Muscle of leg (tissue), 11 donors: Measurements from ENCODE around the gene ARFGEF3. TPM values are rescaled to one million over a fixed set of nuclear protein-coding genes. Genes with fewer than 3 reads are reported as not detected.

Experiments
- DNase-seq: peaks from one replicate; pipeline ENCODE4 v3.0.0; 2013
- H3K27ac ChIP-seq: one replicate; pipeline ENCODE4 v1.5.1; 2013; ENCODE audit warnings: mild to moderate bottlenecking, low read length, control low read depth
- H3K27me3 ChIP-seq: one replicate; pipeline ENCODE4 v1.6.1; 2013; ENCODE audit warnings: low read length; ENCODE audit not compliant: control insufficient read depth, insufficient read depth
- H3K36me3 ChIP-seq: one replicate; pipeline ENCODE4 v1.6.1; 2013; ENCODE audit warnings: low read length; ENCODE audit not compliant: control insufficient read depth, insufficient read depth
- H3K4me1 ChIP-seq: one replicate; pipeline ENCODE4 v1.6.1; 2013; ENCODE audit warnings: low read length; ENCODE audit not compliant: control insufficient read depth, insufficient read depth
- H3K4me3 ChIP-seq: one replicate; pipeline ENCODE4 v1.5.1; 2013; ENCODE audit warnings: low read length, control low read depth
- H3K9me3 ChIP-seq: replicated peaks from 2 replicates; pipeline ENCODE4 v1.6.1; 2013; ENCODE audit warnings: low read depth, low read length; ENCODE audit not compliant: control insufficient read depth
- WGBS: methylation state at CpG from one replicate; pipeline ENCODE4 v1.1.5; 2013; ENCODE audit warnings: missing lambda C conversion rate; ENCODE audit not compliant: insufficient coverage; 5-methylcytosine and 5-hydroxymethylcytosine counted together
- polyA plus RNA-seq, 8 donors: library from polyadenylated mRNA; unstranded; fragments of 120-200 nt; gene quantifications; one replicate each; pipeline versions ENCODE4 v1.2.1 to v1.2.3, GENCODE V29; 2013; ENCODE audit warnings: inconsistent platforms in 1 of 8, low replicate concordance in 1 of 8; ENCODE audit not compliant: insufficient read length in 8 of 8, insufficient read depth in 1 of 8
- total RNA-seq: library from RNA; stranded (reverse); fragments of 120-200 nt; gene quantifications from one replicate; pipeline ENCODE4 v1.2.4, GENCODE V29; 2013

The ARFGEF3 gene
- total and polyA plus RNA-seq, 9 donors: 0.21 to 1.6 (median 0.81) TPM

DNA sequence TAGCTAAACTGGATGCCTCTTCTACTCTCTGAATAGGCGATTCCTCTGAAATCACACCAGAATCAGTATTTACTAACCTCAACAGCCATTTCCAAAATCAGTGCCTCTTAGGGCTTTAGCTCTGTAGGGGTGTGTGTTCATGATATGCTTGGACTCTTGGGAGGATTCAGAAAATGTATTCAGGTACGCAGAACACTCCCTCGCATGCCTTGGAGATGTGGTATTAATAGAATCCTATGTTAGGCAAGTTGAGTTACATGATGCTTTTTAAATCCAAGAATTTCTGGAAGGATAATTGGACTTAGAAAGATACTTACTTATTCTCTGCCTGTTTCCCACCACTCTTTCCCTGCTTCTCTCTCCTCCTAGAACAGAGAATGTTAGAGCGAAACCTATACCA lies 88.3 kb downstream of the ARFGEF3 start:
- H3K9me3 ChIP-seq: no peaks in the 10 kb centered on the region
- H3K36me3 ChIP-seq: no peaks in the 10 kb centered on the region
- no peak overlapping the region for H3K27ac ChIP-seq
- DNase-seq: peak; percentile 8
- WGBS: 62% methylated on average over 3 of the region's 4 CpGs
- no peaks in the 10 kb centered on the region for H3K4me1 ChIP-seq
- no peak overlapping the region for H3K4me3 ChIP-seq
- H3K27me3 ChIP-seq: no peaks in the 10 kb centered on the region

DNA sequence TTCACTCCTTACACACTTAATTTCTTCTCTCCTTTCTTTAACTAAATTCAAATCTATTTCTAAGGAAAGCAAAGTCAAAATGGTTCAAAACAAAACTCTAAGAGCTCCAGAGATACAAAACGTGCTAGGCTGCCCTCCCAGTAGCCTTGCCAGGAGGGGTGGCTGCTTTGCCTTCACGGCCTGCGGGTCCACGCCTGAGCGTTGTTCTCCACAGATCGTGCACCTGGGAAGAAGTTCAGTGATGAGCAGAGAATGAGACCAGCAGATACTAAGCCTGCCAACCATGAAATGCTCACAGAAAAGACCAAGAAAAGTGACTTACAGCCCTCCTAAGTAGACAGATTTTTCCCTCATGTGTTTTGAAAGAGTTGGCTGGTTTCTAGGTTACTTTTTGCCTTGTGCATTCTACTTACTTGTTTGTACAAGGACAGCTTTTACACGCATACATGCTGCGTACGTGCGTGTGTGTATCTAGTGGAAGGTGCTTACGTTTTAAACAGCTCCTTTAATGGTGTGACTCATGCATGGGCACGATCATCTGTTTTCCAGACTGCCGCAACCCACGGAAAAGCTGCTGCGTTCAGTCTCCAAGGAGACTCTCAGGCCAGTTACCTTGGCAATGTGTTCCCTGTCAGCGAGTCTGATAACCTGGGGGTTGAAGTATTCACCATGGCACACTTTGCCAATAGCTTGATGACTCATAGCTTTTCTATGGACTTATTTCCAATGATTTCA lies 88.9 kb downstream of the ARFGEF3 start:
- Histone ChIP-seq H3K4me3 (no peak overlapping the region), H3K4me1 (no peaks in the 10 kb centered on the region)

DNA sequence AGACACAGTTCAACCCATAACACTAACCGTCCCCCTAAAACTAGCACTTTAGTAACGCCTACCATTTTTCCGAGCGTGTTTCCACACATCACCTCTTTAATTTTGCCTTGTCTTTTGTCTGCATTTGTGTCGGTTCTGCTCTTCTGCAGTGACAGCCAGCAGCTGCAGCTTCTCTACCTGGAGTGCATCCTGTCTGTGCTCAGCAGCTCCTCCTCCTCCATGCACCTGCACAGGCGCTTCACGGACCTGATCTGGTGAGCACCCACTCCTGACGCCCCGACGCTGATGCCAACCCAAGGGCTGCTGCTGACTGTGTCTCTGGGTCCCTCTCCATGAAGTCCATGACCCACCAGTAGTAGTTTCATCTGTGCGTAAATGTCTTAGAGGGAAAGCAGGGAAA lies 92.0 kb downstream of the ARFGEF3 start:
- H3K27ac ChIP-seq: no peak overlapping the region
- no peaks in the 10 kb centered on the region for H3K27me3 ChIP-seq
- WGBS: 92% methylated on average over 9 of the region's 11 CpGs
- DNase-seq: no peak
- no peak overlapping the region for H3K4me3 ChIP-seq
- no peaks in the 10 kb centered on the region for H3K4me1 ChIP-seq
- H3K36me3 ChIP-seq: no peaks in the 10 kb centered on the region
- no peaks in the 10 kb centered on the region for H3K9me3 ChIP-seq

More for the DNA sequence above, 88.9 kb downstream of the ARFGEF3 start:
- 57% methylated on average over 11 of the region's 16 CpGs for WGBS
- H3K27me3 ChIP-seq: no peaks in the 10 kb centered on the region
- H3K9me3 ChIP-seq: no peaks in the 10 kb centered on the region
- no peak overlapping the region for H3K27ac ChIP-seq
- H3K36me3 ChIP-seq: no peaks in the 10 kb centered on the region
- DNase-seq: peak; percentile 58

DNA sequence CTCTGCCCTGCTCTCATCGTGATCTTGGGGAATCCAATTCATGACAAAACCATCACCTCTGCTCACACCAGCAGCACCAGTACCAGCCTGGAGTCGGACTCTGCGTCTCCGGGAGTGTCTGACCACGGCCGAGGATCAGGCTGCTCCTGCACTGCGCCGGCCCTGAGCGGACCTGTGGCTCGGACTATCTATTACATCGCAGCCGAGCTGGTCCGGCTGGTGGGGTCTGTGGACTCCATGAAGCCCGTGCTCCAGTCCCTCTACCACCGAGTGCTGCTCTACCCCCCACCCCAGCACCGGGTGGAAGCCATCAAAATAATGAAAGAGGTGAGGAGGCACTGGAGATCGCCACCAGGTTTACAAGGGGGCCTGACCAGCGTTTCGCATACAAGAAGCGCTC lies 93.7 kb downstream of the ARFGEF3 start:
- no peaks in the 10 kb centered on the region for H3K27me3 ChIP-seq
- no peak overlapping the region for H3K27ac ChIP-seq
- no peaks in the 10 kb centered on the region for H3K4me1 ChIP-seq
- 89% methylated on average over 19 of the region's 20 CpGs for WGBS
- H3K36me3 ChIP-seq: no peaks in the 10 kb centered on the region
- no peak for DNase-seq
- no peaks in the 10 kb centered on the region for H3K9me3 ChIP-seq
- H3K4me3 ChIP-seq: no peak overlapping the region

DNA sequence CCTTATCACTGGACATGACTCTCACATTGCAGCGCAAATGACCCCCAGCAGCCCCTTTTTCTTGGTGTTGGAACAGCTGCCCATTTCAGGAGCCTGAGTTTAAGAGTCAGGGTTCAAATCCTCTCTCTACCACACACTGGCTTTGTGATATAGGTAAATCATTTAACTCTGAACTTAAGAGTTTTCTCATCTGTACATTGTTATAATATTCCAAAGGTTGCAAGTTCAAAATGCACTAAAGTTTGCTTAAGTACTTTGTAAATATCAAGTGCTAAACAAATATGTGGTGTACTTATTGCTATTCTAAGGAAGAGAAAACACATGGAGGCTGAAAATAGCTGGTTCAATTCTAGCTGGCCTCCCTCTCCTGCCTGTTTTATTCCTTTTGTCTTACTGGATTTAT lies 95.9 kb downstream of the ARFGEF3 start:
- Histone ChIP-seq H3K36me3 (no peaks in the 10 kb centered on the region), H3K27me3 (no peaks in the 10 kb centered on the region), H3K4me3 (no peak overlapping the region), H3K27ac (no peak overlapping the region), H3K9me3 (no peaks in the 10 kb centered on the region), H3K4me1 (no peaks in the 10 kb centered on the region)
- 100% methylated on average over 1 of the region's 1 CpG for WGBS
- no peak for DNase-seq

DNA sequence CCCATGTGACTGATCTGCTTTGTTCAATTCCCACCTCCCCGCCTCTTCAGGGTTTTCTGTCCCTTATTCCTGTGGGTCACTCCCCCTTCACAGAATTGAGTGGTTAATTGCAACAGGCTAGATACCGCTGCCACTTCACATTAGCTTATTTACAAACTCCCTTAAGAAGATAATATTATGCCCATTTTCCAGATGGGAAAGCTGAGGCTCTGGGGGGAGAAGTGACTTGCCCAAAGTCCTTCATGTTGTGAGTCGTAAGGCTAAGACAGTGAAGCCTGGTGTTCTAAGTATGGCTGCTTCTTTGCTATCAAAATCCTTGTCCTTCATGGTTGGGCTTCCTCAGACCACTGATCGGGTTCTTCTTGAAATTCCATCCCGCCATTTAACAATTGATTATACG lies 96.5 kb downstream of the ARFGEF3 start:
- Histone ChIP-seq H3K27me3 (no peaks in the 10 kb centered on the region), H3K36me3 (no peaks in the 10 kb centered on the region), H3K4me3 (no peak overlapping the region), H3K27ac (no peak overlapping the region), H3K9me3 (no peaks in the 10 kb centered on the region), H3K4me1 (no peaks in the 10 kb centered on the region)
- WGBS: 80% methylated on average over 1 of the region's 6 CpGs
- no peak for DNase-seq

DNA sequence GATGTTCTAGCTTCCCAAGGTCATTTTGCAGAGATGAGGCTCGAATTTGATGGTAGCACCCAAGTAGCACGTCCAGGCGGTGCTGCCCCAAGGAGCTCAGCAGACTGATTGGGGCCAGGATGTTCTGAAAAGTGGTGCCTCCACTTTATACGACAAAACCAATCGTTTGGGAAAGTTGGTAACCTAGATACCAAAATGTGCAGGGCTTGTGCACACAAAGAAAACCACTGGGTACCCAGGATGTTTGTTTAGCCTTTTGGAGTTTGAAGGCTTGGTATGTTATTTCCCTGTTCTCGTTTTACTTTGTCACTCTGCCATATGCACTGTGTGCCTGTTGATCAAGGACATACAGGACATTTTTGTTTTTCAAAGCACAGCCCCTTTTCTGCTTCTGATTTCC lies 97.3 kb downstream of the ARFGEF3 start:
- H3K36me3 ChIP-seq: no peaks in the 10 kb centered on the region
- WGBS: 97% methylated on average over 5 of the region's 6 CpGs
- no peak overlapping the region for H3K27ac ChIP-seq
- no peak overlapping the region for H3K4me3 ChIP-seq
- H3K9me3 ChIP-seq: no peaks in the 10 kb centered on the region
- no peaks in the 10 kb centered on the region for H3K4me1 ChIP-seq
- DNase-seq: no peak
- H3K27me3 ChIP-seq: no peaks in the 10 kb centered on the region

DNA sequence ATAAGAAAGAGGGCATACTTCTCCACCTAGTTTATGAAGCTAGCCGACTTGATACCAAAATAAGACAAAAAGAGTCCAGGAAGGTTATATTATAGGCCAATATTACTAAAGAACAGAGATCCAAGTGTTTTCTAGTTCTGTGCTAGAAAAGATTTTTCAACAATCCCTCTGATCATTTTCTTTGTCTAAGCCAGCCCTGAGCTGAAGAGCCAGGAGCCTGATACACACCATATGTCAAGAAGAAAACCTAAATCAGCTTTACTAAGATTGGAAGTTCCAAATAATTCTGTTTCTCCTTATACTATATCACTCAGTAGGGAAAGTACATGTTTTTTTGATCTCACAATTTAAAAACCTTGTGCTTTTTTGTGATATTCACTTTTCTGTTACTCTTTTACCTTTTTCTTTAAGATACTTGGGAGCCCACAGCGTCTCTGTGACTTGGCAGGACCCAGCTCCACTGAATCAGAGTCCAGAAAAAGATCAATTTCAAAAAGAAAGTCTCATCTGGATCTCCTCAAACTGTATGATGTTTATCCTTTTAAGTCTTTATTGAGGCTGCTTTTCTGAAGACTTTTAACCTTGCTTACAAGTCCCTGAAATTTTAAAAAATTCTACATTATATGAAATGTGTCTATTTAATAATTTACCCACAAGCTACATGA lies 99.5 kb downstream of the ARFGEF3 start:
- H3K36me3 ChIP-seq: no peaks in the 10 kb centered on the region
- no CpG with 5 or more reads among the region's 2 CpGs for WGBS
- no peaks in the 10 kb centered on the region for H3K4me1 ChIP-seq
- H3K27me3 ChIP-seq: no peaks in the 10 kb centered on the region
- peak; percentile 69 for DNase-seq
- no peaks in the 10 kb centered on the region for H3K9me3 ChIP-seq
- H3K27ac ChIP-seq: no peak overlapping the region
- no peak overlapping the region for H3K4me3 ChIP-seq

DNA sequence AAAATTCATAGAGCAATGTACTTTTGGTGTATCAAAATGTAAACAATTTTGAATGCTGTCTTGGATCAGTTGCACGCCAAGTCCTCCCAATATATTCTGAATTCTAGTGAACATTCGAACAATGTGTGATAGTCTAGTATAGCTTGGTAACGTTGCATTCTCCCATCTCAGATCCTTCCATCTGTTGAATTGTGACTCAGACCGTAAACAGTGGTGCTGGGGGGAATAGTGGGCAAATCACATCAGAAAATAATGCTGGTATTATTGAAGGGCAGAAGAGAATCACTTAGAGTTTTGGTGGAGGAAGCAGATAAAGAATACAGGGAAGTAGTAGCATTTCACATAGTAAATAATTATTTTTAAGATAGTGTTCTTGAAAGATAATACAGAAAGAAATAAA lies 102.2 kb downstream of the ARFGEF3 start:
- no CpG with 5 or more reads among the region's 4 CpGs for WGBS
- Histone ChIP-seq H3K36me3 (no peaks in the 10 kb centered on the region), H3K27me3 (no peaks in the 10 kb centered on the region), H3K4me1 (no peaks in the 10 kb centered on the region), H3K9me3 (no peaks in the 10 kb centered on the region), H3K27ac (no peak overlapping the region), H3K4me3 (no peak overlapping the region)
- no peak for DNase-seq

DNA sequence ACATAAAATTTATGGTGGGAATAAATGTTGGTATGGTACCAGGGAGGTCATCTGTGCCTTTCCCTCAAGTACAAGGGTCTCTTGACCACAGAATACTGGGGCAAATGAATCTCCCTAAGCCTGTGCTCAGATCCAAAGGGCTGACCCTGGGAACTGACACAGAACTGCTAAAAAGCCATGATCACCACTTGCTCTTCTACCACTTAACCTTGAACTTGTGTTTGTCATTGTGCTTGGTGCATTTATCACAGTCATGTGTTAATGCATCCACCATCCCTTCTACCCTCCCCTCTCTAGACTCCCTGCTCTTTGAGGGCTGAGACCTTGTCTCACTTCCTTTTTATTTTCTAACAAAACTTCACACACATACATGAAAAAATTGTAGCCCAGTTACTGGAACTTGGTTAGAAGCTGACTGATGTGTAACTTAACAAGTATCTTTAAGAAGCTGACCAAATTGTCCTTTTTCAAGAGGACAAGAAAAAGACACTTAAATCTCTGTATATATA lies 102.7 kb downstream of the ARFGEF3 start:
- no peak overlapping the region for H3K4me3 ChIP-seq
- no peaks in the 10 kb centered on the region for H3K27me3 ChIP-seq
- no peak overlapping the region for H3K27ac ChIP-seq
- H3K4me1 ChIP-seq: no peaks in the 10 kb centered on the region
- H3K9me3 ChIP-seq: no peaks in the 10 kb centered on the region
- no peaks in the 10 kb centered on the region for H3K36me3 ChIP-seq
- DNase-seq: no peak
